Stimulated activated CD8-positive, alpha-beta memory T cell treated with anti-CD3 and anti-CD28 coated beads, Interleukin-7, amount 100 ng/mL, for 4 hours (primary cell): Measurements from ENCODE around the gene LTC4S.
"Not testable (repeated sequence)": the region's sequence is repeated elsewhere in the genome, so short reads cannot be mapped to it uniquely, and the experiment has no call there.

Source experiments
- DNase-seq, 2 donors: peaks; one replicate each; pipeline ENCODE4 v3.0.0-alpha.2; 2020; ENCODE audit warnings: low read depth in 2 of 2

The LTC4S gene

DNA sequence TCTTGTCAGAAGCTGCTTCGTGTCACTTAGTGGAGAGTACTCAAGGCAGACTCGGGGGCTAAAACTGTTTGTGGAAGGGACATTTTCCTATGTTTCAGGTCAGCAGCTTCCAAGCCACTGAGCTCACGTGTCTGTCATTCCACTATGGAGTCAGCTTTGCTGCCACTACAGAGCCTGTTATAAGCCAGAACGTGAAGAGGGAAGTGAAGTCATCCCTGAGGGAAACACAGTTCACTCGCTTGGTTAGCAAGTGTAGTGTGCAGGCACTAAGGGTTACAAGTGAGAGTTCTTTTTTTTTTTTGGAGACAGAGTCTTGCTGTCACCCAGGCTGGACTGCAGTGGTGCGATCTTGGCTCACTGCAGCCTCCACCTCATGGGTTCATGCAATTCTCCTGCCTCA, 24.5 kb upstream of the LTC4S start:
- DNase-seq, result no peak

DNA sequence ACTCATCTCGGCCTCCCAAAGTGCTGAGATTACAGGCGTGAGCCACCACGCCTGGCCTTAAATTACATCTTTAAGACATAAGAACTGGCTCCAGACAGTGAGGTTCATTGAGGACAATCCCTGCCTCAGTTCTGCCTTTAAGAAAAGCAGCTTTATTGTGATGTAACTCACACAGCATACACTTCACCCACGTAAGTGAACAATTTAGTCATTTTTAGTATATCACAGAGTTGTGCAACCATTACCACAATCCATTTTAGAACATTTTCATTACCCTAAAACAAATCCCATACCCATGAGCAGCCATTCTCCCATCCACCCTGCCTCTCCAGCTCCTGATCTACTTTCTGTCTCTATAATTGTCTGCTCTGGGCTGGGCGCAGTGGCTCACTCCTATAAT, 24.0 kb upstream of the LTC4S start:
- DNase-seq, result no peak

DNA sequence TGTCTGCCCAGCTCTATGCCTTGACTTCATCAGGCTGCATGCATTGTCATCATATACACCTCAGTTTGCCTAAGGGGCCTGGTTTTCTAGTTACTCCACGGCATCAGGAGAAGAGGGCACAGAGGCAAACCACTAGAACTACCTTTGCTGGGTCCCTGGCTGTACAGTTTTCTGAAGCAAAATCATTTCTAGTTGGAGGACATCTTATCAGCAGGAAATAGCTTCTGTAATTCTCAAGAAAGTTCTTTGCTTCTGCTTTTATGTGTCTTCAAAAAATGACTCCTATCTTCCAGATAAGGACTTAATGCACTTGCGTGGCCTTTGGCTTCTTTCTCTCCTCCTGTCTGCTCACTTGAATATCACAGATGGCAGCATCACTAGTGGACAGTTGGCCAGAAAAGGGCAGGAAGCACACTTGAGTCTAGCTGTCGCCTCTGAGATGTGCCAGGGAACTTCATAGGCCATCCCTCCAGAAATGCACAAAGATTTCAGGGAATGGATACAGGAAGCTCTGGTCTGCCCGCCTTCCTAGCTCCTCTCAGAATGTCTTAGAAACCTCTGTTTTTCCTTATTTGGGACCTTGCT, 22.4 kb upstream of the LTC4S start:
- DNase-seq, result no peak

DNA sequence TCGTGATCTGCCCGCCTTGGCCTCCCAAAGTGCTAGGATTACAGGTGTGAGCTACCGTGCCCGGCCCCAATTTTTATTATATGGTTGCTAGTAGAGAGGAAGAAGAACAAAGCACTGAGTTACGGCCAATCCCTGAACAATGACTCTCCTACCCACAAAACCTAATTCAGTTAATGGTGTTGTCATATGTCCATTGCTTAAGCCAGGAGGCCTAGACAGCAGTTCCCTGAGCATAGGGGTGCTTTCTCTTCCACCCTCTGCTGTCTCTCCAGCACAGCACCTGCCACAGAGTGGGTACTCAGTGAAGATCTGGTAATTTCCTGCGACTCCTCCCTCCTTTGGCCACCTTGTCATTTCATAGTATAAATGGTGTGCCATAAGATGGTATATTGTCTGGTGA, 21.4 kb upstream of the LTC4S start:
- no peak for DNase-seq

DNA sequence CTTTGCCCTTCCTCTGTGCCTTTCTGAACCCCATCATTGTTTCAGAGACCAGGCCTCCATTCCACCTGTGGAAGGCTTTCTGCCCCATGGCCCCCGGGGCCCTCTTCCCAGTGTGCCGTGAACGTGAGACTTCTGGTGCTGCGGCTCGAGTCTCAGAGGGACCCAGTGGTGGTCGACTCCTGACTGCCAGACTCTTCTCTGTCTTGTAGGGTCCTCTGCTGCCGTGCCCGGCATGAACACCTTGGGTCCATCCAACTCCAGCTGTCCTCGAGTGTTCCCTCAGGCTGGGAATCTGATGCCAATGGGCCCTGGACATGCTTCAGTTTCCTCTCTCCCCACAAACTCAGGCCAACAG, 20.1 kb upstream of the LTC4S start:
- DNase-seq, result no peak

DNA sequence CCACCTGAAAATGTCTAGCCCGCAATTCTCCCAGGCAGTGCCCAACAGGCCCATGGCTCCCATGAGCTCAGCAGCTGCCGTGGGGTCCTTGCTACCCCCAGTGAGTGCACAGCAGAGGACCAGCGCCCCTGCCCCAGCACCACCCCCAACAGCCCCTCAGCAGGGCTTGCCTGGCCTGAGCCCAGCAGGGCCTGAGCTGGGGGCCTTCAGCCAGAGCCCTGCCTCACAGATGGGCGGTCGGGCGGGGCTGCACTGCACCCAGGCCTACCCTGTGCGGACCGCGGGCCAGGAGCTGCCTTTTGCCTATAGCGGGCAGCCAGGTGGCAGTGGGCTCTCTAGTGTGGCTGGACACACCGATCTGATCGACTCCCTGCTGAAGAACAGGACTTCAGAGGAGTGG, 19.3 kb upstream of the LTC4S start:
- DNase-seq, result no peak

DNA sequence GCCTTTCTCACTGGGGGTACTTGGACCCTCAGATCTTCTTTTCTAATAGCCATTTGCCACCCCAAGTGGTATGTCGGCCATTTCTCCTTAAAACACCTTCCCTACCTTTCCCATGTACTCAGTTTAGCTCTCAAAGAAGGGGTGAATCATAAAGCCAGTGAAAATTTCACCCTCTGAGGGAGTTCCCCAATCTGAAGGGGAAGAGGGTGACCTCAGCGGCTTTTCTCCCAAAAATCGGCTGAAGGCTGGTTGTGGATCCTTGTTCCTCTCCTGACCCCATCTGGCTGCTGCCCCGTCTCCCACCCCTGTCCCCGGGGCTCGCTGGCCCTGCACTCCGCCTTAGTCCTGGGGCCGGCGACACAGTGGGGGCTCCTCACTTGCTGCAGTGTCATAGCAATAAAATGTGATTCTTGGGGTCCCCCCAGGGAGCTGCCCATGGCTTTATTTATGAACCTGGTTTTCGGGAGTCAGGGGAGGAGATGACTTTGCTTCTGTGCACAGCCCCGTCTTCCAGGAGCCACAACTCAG, 17.3 kb upstream of the LTC4S start:
- DNase-seq, result no peak

DNA sequence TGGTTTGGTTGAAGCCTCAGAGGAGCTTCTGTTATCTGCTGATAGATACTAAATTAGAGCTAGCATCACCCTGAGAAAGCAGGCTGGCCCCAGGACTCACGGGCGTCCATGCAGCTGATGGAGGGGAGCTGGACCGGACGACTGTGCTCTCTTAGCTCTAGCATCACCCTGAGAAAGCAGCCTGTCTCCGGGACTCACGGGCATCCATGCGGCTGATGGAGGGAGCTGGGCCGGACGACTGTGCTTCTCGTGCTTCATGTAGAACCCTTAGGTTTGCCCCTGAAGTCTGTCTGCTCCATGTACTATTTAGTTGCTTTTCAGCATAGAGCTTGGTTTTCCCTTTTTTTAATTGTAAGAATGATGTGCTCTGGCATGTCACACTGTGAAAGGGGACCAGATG, 16.3 kb upstream of the LTC4S start:
- DNase-seq, result no peak

DNA sequence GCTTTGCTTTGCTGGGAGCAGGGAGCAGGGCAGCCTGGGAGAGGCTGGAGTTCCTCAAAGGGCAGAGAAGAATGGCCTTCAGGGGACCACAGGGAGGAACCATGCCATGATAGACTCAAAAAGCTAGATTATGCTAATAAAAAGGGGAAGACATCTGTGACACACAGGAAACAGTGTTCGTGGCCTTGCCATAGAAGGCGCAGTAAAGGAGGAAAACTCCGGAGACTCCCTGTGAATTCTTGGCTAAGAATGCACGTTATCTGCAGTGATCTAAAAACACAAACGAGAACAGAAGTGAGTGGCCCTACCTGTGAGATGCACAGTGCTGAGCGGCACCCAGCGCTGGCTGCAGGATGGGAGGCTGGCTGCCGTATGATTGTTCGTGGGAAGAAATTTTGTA, 15.9 kb upstream of the LTC4S start:
- DNase-seq, result no peak

DNA sequence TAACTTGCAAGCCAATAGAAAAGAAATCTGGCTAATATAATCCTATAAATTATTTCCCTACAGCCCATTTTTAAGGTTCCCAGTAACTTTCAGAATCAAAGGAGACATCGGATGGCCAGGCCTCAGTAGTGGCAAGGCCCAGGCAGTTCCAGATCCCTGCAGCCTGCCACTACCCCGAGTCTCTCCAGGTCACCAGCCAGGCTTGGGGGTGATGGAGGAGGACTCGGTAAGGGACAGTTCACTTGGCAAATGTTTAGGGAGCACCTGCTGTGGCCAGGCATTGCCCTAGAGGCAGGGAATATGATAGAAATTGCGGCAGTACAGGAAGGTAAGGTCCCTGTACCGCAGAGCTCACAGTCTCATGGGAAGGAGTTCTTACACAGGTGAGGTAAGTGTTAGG, 15.2 kb upstream of the LTC4S start:
- no peak for DNase-seq

DNA sequence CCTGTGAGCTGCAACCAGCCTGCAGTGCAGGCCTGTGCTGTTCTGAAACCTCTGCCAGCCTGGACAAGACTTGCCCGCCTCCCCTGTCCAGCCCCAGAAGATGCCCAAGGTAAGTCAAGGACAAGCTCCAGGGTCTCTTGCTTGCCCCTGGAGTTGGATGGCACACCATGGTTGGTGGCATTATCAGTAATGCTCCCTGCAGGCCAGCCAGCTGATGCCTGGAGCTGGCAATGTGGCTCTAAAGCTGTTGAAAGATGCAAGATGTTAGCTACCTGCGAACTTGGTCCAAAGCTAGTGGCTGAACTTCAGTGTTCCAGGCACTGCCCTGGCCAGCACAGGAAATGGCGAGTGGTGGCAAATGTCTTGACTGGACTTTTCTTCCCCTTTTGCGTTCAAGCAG, 14.0 kb upstream of the LTC4S start:
- no peak for DNase-seq

DNA sequence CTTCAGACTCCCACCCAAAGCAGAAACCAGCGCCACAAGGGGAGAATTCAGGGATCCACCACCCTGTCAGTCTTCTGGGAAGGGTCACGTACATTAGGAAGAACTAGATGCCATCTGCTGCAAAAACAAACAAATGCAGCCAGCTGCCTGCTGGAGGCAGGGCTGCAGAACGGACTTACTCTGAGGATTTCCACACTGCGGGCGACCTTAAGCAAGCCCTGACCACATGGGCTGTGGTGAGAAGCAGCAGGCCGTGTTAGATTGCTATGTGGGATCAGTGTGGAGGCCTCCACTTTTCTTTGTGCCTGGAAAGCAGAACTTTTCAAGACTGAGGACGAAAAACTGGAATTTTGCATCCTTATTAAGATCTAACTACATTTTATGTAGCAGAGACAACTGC, 13.4 kb upstream of the LTC4S start:
- DNase-seq, result no peak

DNA sequence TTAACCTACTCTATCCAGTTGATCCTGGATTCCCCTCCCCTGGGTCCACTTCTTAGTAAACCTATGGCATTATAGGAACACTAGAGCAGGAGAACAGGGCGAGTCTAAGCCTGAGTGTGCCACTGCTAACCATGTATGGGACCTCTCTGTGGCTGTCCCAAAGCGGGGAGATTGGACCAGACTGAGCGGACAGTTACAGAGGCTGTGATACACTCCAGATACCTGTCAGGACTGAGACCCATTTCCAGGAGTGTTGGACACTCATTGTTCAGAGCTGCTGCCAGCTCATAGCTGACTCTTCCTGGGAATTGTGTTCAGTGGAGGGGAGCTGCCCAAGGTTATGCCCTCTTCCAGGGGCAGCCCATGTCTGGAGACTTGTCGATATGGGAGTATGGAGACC, 11.9 kb upstream of the LTC4S start:
- DNase-seq, result no peak

DNA sequence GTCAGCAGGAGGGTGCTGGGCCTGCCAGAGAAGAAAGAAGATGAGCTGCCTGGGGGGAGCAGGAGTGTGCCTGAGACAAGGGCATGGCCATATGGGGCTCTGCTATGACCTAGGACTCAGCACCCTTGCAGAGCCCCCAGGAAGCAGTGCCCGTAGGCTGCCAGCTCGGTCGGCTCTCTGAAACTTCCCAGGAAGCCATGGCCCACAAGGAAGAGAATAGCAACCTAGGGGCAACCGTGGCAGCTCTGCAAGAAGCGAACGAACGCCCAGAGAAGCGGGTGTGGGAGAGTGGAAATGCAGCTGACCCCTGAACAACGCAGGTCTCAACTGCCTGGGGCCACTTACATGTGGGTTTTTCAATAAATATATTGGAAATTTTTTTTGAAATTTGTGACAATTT, 10.7 kb upstream of the LTC4S start:
- no peak for DNase-seq

DNA sequence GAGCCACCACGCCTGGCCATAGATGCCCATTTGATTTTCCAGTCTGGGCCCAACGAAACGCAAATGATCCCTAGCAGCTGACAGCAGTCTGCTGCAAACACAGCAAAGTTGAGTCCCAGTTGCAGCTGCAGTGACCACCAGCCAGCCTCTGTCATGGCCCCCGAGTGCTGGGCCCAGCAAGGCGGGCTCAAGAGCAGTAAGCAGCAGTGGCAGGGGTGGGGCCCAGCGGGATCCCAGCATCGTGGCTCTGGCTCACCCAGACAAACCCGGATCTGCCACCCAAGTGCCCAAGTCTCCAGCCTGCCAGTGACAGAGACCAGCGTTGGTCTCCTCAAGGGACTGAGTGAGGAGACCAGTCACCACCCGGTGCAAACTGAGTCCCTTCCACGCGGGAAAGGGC, 6.9 kb upstream of the LTC4S start:
- no peak for DNase-seq

DNA sequence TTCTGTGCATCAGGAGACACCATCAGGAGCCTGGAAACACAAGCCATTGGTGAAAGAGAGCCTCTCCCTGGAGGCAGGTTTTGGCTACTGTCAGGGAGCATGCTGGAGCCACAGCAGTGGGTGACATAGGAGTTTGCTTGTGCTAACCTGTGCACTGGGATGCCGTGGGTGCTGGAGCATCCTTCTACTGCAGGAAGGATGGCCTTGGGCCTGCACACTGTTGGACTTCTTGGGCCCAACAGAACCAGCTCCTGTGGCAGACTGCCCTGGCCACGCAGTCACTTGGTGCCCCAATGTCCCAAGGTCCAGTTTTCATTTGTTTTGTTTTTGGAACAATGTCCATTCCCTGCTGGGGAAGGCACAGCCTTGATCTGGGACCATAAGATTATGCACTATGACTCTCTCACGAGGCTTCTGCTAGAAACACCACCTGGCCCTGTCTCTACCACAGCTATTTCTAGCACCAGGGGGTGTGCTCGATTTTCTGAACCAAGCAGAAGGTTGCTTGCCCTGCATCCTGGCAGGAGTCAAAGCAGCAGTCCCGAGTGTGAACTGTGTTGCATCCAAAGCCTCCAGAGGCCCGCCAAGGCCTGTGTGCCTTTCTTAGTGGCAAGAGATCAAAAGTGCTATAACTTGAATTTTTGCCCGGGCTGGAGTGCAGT, 5.5 kb upstream of the LTC4S start:
- DNase-seq, result no peak

DNA sequence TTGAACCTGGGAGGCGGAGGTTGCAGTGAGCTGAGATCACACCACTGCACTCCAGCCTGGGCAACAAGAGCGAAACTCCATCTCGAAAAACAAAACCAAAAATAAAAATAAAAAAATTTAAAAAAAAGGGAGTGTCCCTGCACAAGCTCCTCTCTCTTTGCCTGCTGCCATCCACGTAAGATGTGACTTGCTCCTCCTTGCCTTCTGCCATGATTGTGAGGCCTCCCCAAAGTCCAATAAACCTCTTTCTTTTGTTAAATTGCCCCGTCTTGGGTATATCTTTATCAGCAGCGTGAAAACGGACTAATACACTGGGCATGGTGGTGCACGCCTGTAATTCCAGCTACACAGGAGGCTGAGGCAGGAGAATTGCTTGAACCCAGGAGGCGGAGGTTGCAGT, 4.5 kb upstream of the LTC4S start:
- DNase-seq, result not testable (repeated sequence)

DNA sequence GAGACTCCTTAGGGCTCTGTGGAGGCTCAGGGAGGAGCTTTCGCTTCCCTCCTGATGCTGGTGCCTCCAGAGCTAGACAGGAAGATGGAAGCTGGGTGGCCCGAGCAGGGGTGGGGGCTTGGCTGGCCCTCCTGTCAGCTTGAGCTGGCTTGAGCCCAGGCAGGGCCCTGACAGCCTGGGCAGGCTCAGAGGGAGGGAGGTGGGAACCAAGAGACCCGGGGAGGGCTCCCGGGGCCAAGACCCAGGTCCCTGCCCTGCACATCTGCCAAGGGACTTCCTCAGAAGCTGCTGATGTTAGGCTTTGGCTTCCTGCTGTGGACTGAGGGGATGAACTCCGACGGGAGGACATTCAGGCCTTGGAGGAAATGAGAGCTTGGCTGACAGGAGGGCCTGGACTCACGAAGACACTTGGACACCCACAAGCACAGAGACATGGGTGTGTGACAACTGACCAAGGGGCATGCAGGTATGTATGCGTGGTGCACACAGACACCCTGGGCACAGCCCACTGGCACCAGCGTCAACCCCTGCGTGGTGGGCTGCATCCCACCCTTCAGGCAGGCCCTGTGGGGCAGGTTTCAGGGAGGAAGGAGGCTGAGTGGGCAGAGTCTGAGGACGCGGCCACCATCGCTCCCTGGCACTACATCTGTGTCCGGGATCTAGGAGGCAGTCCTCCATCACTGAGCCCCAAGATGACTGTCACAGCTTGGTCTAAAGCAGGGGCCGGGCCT, 1.7 kb upstream of the LTC4S start:
- no peak for DNase-seq

DNA sequence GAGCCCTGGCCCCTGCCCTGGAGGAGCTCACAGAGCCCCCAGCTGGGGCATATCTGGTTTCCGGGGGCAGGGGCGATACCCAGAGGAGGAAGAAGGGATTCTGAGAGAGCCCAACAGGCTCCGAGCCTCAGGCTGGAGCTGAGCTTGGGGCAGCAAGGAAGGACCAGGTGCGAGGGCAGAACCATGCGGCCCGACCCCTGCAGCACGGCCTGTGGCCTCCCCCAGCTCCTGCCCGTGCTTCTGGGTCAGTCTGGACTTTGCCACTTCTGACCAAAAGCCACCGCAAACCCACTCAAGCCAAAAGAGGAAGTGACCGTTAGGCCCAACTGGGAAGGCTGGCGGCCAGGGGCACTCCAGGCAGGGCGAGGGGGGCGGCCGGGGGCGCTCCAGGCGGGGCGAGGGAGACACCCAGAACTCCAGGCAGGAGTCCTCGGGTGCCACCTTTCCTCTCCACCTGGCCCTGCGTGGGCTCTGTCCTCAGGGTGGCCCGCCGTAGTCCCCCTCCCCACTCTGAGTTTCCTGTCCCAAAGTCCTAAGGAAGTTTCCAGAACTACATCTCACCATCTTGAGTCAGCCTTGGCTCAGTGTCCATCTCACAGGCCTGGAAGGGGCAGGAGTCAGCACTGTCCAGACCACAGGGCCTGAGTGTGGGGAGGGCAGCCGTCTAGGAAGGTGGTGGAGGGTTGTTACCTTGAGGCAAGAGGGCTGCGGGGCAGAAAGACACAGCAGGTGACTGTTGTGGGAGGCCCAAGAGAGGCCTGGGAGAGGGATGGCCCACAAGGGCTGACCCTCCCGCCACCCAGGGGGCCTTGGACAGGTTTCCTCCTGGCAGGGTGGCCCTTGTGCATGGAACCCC, 946 bp upstream of the LTC4S start:
- DNase-seq, result no peak

DNA sequence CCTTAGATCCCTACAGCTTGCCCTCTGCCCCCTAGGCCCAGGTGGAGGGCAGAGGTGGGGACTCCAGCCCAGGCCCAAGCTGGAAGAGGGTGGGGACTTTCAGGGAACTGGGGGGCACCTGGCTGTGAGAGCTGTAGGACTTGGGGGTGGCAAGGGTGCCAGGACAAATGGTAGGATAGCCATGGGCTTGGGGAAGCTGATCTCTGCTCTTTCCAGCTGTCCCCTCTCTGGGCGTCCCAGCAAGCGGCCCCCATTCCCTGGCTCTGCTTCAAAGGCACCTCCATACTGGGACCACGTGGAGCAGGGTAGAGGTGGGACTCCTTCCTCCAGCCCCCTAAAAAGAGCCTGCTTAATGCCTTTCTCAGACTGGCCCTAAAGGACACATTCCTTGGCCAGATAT, 385 bp downstream of the LTC4S start:
- DNase-seq, result no peak

DNA sequence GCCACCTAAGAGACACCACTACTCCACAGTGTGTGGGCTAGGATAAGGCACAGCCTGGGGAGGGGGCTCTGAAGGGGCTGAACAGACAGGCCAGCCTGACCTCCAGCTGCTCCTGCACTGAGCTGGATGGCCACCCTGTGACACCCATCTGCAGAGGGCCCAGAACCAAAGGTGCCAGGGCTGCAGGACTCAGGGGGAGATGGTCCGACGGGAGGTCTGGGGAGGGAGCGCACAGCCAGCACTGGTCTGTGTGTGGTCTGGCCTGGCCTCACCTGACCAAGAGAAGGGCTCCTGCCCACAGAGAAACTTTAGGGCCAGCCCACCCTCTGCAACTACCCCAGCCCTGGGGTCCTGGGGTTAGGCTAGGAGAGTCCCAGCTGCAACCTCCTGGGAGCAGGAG, 789 bp downstream of the LTC4S start:
- DNase-seq, result no peak
